SK-N-SH treated with all-trans-retinoic acid at 6 μM for 48 hours (cell line): ENCODE results near the gene NRAP.

Source experiments
- ATAC-seq: fragments of 200-7000 bp; cut with Tn5 transposase; 3 replicates; pipeline ENCODE4 v1.9.1; 2020; ENCODE audit warnings: mild to moderate bottlenecking, moderate library complexity
- ARNTL ChIP-seq: fragments of 450-650 bp; formaldehyde crosslinking; IDR thresholded peaks from 2 replicates; pipeline ENCODE4 v1.5.0; 2020; ENCODE audit warnings: low read depth, mild to moderate bottlenecking, moderate library complexity, borderline replicate concordance
- BACH2 ChIP-seq: fragments of 250-450 bp; sonication (Bioruptor Pico); IDR thresholded peaks from 2 replicates; pipeline ENCODE4 v1.9.0; 2021; ENCODE audit warnings: mild to moderate bottlenecking, borderline replicate concordance
- CSDC2 ChIP-seq: fragments of 250-450 bp; sonication (Bioruptor Pico); IDR thresholded peaks from 2 replicates; pipeline ENCODE4 v1.5.0; 2020; ENCODE audit warnings: mild to moderate bottlenecking, moderate library complexity
- ESRRG ChIP-seq: fragments of 250-450 bp; sonication (Bioruptor Pico); IDR thresholded peaks from 2 replicates; pipeline ENCODE4 v1.6.1; 2021; ENCODE audit warnings: mild to moderate bottlenecking
- GLIS3 ChIP-seq: fragments of 250-450 bp; sonication (Bioruptor Pico); IDR thresholded peaks from 2 replicates; pipeline ENCODE4 v1.5.0; 2020; ENCODE audit warnings: mild to moderate bottlenecking, moderate library complexity
- ISL1 ChIP-seq: fragments of 250-450 bp; sonication (Bioruptor Pico); IDR thresholded peaks from 2 replicates; pipeline ENCODE4 v2.1.2; 2022; ENCODE audit warnings: mild to moderate bottlenecking, moderate library complexity
- OSR1 ChIP-seq: fragments of 250-450 bp; sonication (Bioruptor Pico); IDR thresholded peaks from 2 replicates; pipeline ENCODE4 v1.8.0; 2022; ENCODE audit warnings: moderate library complexity, mild to moderate bottlenecking, inconsistent platforms
- PPARA ChIP-seq: fragments of 250-450 bp; sonication (Bioruptor Pico); IDR thresholded peaks from 2 replicates; pipeline ENCODE4 v1.5.0; 2020; ENCODE audit warnings: mild to moderate bottlenecking, borderline replicate concordance
- RARB ChIP-seq: fragments of 250-450 bp; sonication (Bioruptor Pico); IDR thresholded peaks from 2 replicates; pipeline ENCODE4 v1.8.0; 2021; ENCODE audit warnings: mild to moderate bottlenecking, moderate library complexity
- SNAI2 ChIP-seq: fragments of 250-450 bp; sonication (Bioruptor Pico); IDR thresholded peaks from 2 replicates; pipeline ENCODE4 v1.5.0; 2020; ENCODE audit warnings: mild to moderate bottlenecking, moderate library complexity
- TCF4 ChIP-seq: fragments of 250-450 bp; sonication (Bioruptor Pico); IDR thresholded peaks from 2 replicates; pipeline ENCODE4 v1.8.0; 2021; ENCODE audit warnings: mild to moderate bottlenecking, moderate library complexity, borderline replicate concordance
- TOX ChIP-seq: fragments of 250-450 bp; sonication (Bioruptor Pico); IDR thresholded peaks from 2 replicates; pipeline ENCODE4 v1.8.0; 2021; ENCODE audit warnings: mild to moderate bottlenecking, moderate library complexity, borderline replicate concordance
- ZC3H10 ChIP-seq: fragments of 250-450 bp; sonication (Bioruptor Pico); IDR thresholded peaks from 2 replicates; pipeline ENCODE4 v1.5.1; 2021; ENCODE audit warnings: mild to moderate bottlenecking, moderate library complexity
- ZFP3 ChIP-seq: fragments of 250-450 bp; sonication (Bioruptor Pico); IDR thresholded peaks from 2 replicates; pipeline ENCODE4 v1.5.0; 2020; ENCODE audit warnings: mild to moderate bottlenecking, moderate library complexity
- ZNF70 ChIP-seq: fragments of 450-650 bp; formaldehyde crosslinking; IDR thresholded peaks from 2 replicates; pipeline ENCODE4 v1.5.0; 2020; ENCODE audit warnings: mild to moderate bottlenecking, moderate library complexity
- ZNF8 ChIP-seq: fragments of 450-650 bp; formaldehyde crosslinking; IDR thresholded peaks from 2 replicates; pipeline ENCODE4 v1.5.0; 2020; ENCODE audit warnings: mild to moderate bottlenecking, moderate library complexity
- TF ChIP-seq, protein P1 (sequence below): fragments of 250-450 bp; sonication (Bioruptor Pico); IDR thresholded peaks from 2 replicates; pipeline ENCODE4 v1.8.0; 2021; ENCODE audit warnings: low read depth, mild to moderate bottlenecking, moderate library complexity, borderline replicate concordance
- TF ChIP-seq, protein P2 (sequence below): fragments of 250-450 bp; sonication (Bioruptor Pico); IDR thresholded peaks from 2 replicates; pipeline ENCODE4 v1.5.0; 2020; ENCODE audit warnings: mild to moderate bottlenecking, moderate library complexity
- TF ChIP-seq, protein P3 (sequence below): fragments of 250-450 bp; sonication (Bioruptor Pico); IDR thresholded peaks from 2 replicates; pipeline ENCODE4 v1.5.1; 2021; ENCODE audit warnings: mild to moderate bottlenecking, moderate library complexity
- TF ChIP-seq, protein P4 (sequence below): fragments of 250-450 bp; sonication (Bioruptor Pico); IDR thresholded peaks from 2 replicates; pipeline ENCODE4 v1.5.1; 2020; ENCODE audit warnings: low read depth, mild to moderate bottlenecking, moderate library complexity
- TF ChIP-seq, protein P5 (sequence below): fragments of 250-450 bp; sonication (Bioruptor Pico); IDR thresholded peaks from 2 replicates; pipeline ENCODE4 v1.8.0; 2020; ENCODE audit warnings: mild to moderate bottlenecking, moderate library complexity, borderline replicate concordance

The NRAP gene

DNA sequence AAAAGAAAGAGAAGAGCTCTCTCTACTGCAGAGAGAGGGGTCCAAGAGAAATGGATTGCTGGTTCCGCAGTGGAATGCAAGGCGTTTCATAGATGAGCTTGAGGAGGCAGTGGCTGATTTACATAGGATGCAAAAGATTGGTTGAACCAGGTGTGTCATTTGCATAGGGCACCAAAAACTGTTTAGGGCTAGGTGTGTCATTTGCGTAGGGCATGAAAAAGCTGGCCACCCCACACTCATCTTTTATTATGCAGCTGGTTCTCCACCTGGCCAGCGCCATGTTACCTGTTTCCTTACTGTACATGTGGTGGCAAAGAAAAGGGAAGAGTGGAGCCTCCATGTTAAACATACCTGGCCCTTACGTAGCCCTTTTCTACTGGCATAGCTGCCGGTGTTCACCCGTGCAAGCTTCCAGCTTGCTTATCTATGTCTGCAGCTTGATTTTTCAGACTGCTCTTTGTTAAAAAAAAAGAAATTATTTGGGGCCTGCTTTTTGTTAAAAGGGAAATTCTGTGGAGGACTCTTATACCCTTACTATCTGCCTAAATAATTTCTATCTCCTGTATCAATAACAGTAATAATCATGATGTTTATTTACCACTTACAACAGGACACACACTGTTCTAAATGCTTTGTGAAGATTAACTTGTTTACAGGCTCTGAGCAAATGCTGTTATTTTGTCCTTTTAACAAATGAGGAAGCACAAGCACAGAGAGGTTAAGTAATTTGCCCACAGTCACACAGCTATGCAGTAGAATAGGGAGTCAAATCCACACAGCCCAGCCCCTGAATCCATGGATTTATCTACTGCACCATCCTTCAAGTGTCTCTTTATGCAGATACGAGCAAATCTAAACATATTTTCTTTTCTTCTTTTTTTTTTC lies 49.2 kb upstream of the NRAP start:
- TF ChIP-seq SNAI2 (CRISPR knock-in tag) (no peak), ZFP3 (no peak), ISL1 (CRISPR knock-in tag) (no peak), BACH2 (CRISPR knock-in tag) (no peak), OSR1 (CRISPR knock-in tag) (no peak), ZC3H10 (CRISPR knock-in tag) (no peak)
- TF ChIP-seq, protein P1, sequence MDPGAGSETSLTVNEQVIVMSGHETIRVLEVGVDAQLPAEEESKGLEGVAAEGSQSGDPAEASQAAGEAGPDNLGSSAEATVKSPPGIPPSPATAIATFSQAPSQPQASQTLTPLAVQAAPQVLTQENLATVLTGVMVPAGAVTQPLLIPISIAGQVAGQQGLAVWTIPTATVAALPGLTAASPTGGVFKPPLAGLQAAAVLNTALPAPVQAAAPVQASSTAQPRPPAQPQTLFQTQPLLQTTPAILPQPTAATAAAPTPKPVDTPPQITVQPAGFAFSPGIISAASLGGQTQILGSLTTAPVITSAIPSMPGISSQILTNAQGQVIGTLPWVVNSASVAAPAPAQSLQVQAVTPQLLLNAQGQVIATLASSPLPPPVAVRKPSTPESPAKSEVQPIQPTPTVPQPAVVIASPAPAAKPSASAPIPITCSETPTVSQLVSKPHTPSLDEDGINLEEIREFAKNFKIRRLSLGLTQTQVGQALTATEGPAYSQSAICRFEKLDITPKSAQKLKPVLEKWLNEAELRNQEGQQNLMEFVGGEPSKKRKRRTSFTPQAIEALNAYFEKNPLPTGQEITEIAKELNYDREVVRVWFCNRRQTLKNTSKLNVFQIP (CRISPR knock-in tag) = no peak
- TF ChIP-seq, all 23 proteins: peak for 0
- ATAC-seq = no peak

DNA sequence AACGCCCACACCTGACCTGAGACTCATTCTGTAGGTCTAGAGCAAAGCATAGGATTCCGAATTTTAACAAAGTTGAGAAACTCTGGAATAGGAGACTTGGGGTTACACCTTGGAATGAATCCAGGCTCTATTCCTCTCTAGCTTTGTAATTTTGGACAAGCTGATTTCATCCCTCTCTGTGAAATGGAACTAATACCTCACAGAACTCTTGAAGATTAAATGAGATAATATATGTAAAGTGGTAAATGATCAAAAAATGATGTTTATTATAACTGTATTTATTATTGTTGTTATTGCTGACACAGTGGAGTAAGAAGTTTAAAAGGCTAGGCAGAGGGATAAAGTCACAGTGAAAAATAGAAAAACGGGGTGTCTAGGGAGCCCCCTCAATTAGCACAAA lies 48.2 kb upstream of the NRAP start:
- ATAC-seq = no peak
- no peak for TF ChIP-seq ZC3H10 (CRISPR knock-in tag)
- TF ChIP-seq TCF4 (CRISPR knock-in tag) = no peak

DNA sequence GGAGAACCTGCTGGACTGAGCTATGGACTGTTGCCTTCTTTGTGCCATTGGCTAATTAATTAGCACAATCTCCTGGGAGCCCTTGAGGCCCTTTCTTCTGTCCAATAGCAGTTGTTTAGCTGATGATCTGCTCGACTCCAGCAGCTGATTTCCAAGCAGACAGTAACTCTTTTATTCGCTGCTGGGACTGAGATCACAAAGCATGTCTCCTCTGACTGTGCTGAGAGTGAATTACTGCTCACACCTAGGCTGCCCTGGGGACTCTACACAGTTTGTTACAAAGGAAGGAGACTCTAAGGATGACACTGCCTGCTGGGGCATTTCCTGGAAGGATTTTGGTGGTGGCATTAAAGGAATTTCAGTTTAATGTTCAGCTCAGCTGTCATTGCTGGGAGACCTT lies 47.3 kb upstream of the NRAP start:
- no peak for TF ChIP-seq ARNTL (CRISPR knock-in tag)
- TF ChIP-seq, protein P2, sequence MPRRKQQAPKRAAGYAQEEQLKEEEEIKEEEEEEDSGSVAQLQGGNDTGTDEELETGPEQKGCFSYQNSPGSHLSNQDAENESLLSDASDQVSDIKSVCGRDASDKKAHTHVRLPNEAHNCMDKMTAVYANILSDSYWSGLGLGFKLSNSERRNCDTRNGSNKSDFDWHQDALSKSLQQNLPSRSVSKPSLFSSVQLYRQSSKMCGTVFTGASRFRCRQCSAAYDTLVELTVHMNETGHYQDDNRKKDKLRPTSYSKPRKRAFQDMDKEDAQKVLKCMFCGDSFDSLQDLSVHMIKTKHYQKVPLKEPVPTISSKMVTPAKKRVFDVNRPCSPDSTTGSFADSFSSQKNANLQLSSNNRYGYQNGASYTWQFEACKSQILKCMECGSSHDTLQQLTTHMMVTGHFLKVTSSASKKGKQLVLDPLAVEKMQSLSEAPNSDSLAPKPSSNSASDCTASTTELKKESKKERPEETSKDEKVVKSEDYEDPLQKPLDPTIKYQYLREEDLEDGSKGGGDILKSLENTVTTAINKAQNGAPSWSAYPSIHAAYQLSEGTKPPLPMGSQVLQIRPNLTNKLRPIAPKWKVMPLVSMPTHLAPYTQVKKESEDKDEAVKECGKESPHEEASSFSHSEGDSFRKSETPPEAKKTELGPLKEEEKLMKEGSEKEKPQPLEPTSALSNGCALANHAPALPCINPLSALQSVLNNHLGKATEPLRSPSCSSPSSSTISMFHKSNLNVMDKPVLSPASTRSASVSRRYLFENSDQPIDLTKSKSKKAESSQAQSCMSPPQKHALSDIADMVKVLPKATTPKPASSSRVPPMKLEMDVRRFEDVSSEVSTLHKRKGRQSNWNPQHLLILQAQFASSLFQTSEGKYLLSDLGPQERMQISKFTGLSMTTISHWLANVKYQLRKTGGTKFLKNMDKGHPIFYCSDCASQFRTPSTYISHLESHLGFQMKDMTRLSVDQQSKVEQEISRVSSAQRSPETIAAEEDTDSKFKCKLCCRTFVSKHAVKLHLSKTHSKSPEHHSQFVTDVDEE (CRISPR knock-in tag) = no peak
- TF ChIP-seq, protein P3, sequence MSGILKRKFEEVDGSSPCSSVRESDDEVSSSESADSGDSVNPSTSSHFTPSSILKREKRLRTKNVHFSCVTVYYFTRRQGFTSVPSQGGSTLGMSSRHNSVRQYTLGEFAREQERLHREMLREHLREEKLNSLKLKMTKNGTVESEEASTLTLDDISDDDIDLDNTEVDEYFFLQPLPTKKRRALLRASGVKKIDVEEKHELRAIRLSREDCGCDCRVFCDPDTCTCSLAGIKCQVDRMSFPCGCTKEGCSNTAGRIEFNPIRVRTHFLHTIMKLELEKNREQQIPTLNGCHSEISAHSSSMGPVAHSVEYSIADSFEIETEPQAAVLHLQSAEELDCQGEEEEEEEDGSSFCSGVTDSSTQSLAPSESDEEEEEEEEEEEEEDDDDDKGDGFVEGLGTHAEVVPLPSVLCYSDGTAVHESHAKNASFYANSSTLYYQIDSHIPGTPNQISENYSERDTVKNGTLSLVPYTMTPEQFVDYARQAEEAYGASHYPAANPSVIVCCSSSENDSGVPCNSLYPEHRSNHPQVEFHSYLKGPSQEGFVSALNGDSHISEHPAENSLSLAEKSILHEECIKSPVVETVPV (CRISPR knock-in tag) = no peak
- no peak for TF ChIP-seq RARB (CRISPR knock-in tag)
- no peak for TF ChIP-seq GLIS3 (CRISPR knock-in tag)
- no peak for TF ChIP-seq ZFP3
- no peak for TF ChIP-seq ISL1 (CRISPR knock-in tag)
- no peak for TF ChIP-seq TCF4 (CRISPR knock-in tag)
- TF ChIP-seq, protein P1 (CRISPR knock-in tag) = no peak
- TF ChIP-seq ZC3H10 (CRISPR knock-in tag) = no peak
- TF ChIP-seq SNAI2 (CRISPR knock-in tag) = no peak
- no peak for TF ChIP-seq OSR1 (CRISPR knock-in tag)
- TF ChIP-seq ESRRG = no peak
- TF ChIP-seq, protein P4, sequence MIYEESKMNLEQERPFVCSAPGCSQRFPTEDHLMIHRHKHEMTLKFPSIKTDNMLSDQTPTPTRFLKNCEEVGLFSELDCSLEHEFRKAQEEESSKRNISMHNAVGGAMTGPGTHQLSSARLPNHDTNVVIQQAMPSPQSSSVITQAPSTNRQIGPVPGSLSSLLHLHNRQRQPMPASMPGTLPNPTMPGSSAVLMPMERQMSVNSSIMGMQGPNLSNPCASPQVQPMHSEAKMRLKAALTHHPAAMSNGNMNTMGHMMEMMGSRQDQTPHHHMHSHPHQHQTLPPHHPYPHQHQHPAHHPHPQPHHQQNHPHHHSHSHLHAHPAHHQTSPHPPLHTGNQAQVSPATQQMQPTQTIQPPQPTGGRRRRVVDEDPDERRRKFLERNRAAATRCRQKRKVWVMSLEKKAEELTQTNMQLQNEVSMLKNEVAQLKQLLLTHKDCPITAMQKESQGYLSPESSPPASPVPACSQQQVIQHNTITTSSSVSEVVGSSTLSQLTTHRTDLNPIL (CRISPR knock-in tag) = no peak
- TF ChIP-seq ZNF70 = no peak
- TF ChIP-seq TOX (CRISPR knock-in tag) = no peak
- no peak for TF ChIP-seq CSDC2 (CRISPR knock-in tag)
- TF ChIP-seq, protein P5, sequence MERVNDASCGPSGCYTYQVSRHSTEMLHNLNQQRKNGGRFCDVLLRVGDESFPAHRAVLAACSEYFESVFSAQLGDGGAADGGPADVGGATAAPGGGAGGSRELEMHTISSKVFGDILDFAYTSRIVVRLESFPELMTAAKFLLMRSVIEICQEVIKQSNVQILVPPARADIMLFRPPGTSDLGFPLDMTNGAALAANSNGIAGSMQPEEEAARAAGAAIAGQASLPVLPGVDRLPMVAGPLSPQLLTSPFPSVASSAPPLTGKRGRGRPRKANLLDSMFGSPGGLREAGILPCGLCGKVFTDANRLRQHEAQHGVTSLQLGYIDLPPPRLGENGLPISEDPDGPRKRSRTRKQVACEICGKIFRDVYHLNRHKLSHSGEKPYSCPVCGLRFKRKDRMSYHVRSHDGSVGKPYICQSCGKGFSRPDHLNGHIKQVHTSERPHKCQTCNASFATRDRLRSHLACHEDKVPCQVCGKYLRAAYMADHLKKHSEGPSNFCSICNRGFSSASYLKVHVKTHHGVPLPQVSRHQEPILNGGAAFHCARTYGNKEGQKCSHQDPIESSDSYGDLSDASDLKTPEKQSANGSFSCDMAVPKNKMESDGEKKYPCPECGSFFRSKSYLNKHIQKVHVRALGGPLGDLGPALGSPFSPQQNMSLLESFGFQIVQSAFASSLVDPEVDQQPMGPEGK (CRISPR knock-in tag) = no peak
- TF ChIP-seq ZNF8 (CRISPR knock-in tag) = no peak
- TF ChIP-seq PPARA (CRISPR knock-in tag) = no peak
- no peak for ATAC-seq
